ENCODE measurements around the gene NINJ2. TPM values are rescaled to one million over a fixed set of nuclear protein-coding genes. Genes with fewer than 3 reads are reported as not detected.
A peak's percentile ranks its signal among the peaks of the same experiment; 100 is the strongest.
"Not testable (repeated sequence)": the region's sequence is repeated elsewhere in the genome, so short reads cannot be mapped to it uniquely, and the experiment has no call there.

NINJ2 gene
- total RNA-seq, 2 experiments from 2014 or later, result 5.4 to 7.8 TPM

GRCh38 chr12:628742-629078, 34.5 kb downstream of the NINJ2 start:
- H3K4me3 Mint-ChIP-seq; DNase-seq; H3K9me3 Mint-ChIP-seq; ATAC-seq (ENCODE audit: low read depth); H3K36me3 Mint-ChIP-seq; H3K27ac Mint-ChIP-seq; H3K27me3 Mint-ChIP-seq; POLR2A ChIA-PET: not testable (repeated sequence)
- H3K4me1 Mint-ChIP-seq, result peaks cover 17% of the 10 kb centered on the region

- H3K36me3 Mint-ChIP-seq, result peaks cover 3% of the 10 kb centered on the region
- H3K27ac Mint-ChIP-seq, result no peak overlapping the region
- peaks cover 23% of the 10 kb centered on the region for H3K4me1 Mint-ChIP-seq
- H3K27me3 Mint-ChIP-seq, result no peaks in the 10 kb centered on the region
- POLR2A ChIA-PET, result interaction anchor here (0.7 to 1.3 kb wide), 2 partner anchors 14 to 46 kb away, joined by 3 to 4 read pairs; no protein-coding TSS in a partner anchor
- no peak for ATAC-seq (ENCODE audit: low read depth)
- DNase-seq, result no peak
- no peak overlapping the region for H3K4me3 Mint-ChIP-seq
- no peaks in the 10 kb centered on the region for H3K9me3 Mint-ChIP-seq
These were observed 35.1 kb downstream of the NINJ2 start for GRCh38 chr12:627863-628741.

GRCh38 chr12:627285-627684, 36.0 kb downstream of the NINJ2 start:
- Mint-ChIP-seq H3K9me3 (no peaks in the 10 kb centered on the region), H3K4me1 (peaks cover 30% of the 10 kb centered on the region), H3K36me3 (peaks cover 3% of the 10 kb centered on the region), H3K4me3 (no peak overlapping the region), H3K27me3 (no peaks in the 10 kb centered on the region), H3K27ac (no peak overlapping the region)
- POLR2A ChIA-PET, result interaction anchor here (1.3 kb wide), 1 partner anchor 15 kb away, joined by 3 read pairs; no protein-coding TSS in a partner anchor
- ATAC-seq (ENCODE audit: low read depth), result no peak
- no peak for DNase-seq

GRCh38 chr12:625998-626397, 37.2 kb downstream of the NINJ2 start:
- H3K27ac Mint-ChIP-seq, result no peak overlapping the region
- H3K36me3 Mint-ChIP-seq, result peaks cover 3% of the 10 kb centered on the region
- H3K27me3 Mint-ChIP-seq, result no peaks in the 10 kb centered on the region
- DNase-seq (no peak), ATAC-seq (ENCODE audit: low read depth) (no peak)
- H3K4me1 Mint-ChIP-seq, result peaks cover 27% of the 10 kb centered on the region
- POLR2A ChIA-PET, result interaction anchor here (1.0 kb wide), 1 partner anchor 16 kb away, joined by 4 read pairs; no protein-coding TSS in a partner anchor
- no peak overlapping the region for H3K4me3 Mint-ChIP-seq
- no peaks in the 10 kb centered on the region for H3K9me3 Mint-ChIP-seq

GRCh38 chr12:623865-624372, 39.3 kb downstream of the NINJ2 start:
- peaks cover 42% of the 10 kb centered on the region for H3K4me1 Mint-ChIP-seq
- no peak for ATAC-seq (ENCODE audit: low read depth)

GRCh38 chr12:623172-623864, 39.9 kb downstream of the NINJ2 start:
- H3K4me3 Mint-ChIP-seq, result no peak overlapping the region
- H3K4me1 Mint-ChIP-seq, result peaks cover 41% of the 10 kb centered on the region
- POLR2A ChIA-PET, result interaction anchor here (0.7 to 4.2 kb wide), 3 partner anchors 19 to 128 kb away, joined by 3 to 15 read pairs (median 6); no protein-coding TSS in a partner anchor
- peak overlapping the region; percentile 77 for H3K27ac Mint-ChIP-seq
- peaks cover 3% of the 10 kb centered on the region for H3K36me3 Mint-ChIP-seq
- no peaks in the 10 kb centered on the region for H3K27me3 Mint-ChIP-seq
- DNase-seq (no peak), ATAC-seq (ENCODE audit: low read depth) (no peak)
- no peaks in the 10 kb centered on the region for H3K9me3 Mint-ChIP-seq

More at GRCh38 chr12:623865-624372, 39.3 kb downstream of the NINJ2 start:
- no peak for DNase-seq
- Mint-ChIP-seq H3K36me3 (peaks cover 3% of the 10 kb centered on the region), H3K4me3 (no peak overlapping the region), H3K9me3 (no peaks in the 10 kb centered on the region), H3K27ac (no peak overlapping the region), H3K27me3 (no peaks in the 10 kb centered on the region)
- POLR2A ChIA-PET, result interaction anchor here (0.7 kb wide), 1 partner anchor 127 kb away, joined by 3 read pairs; no protein-coding TSS in a partner anchor

DNA sequence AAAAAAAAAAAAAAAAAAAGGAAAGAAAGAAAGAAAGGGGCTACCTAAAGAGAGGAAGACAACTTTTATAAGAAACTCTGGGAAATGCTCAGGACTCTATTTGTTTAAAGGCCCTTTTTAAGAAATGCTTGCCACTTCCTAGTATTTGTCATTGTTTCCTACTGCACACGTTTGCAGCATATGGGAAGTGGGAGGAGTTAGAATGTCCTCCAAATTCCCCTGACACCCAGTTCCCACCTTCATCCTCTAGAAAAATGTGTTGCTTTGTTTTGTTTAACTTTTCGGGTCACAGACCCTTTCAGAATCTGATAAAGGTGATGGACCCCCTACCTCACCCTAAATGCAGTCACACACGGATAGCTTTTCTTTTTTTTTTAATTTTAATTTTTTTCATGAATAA, 40.8 kb downstream of the NINJ2 start:
- Mint-ChIP-seq H3K27ac (peak overlapping the region; percentile 87), H3K36me3 (peaks cover 4% of the 10 kb centered on the region), H3K9me3 (no peaks in the 10 kb centered on the region), H3K4me3 (peak overlapping the region; percentile 56), H3K27me3 (no peaks in the 10 kb centered on the region), H3K4me1 (peaks cover 44% of the 10 kb centered on the region)
- POLR2A ChIA-PET, result interaction anchor here (0.6 to 4.2 kb wide), 6 partner anchors 10 to 182 kb away, joined by 4 to 15 read pairs (median 4); no protein-coding TSS in a partner anchor
- ATAC-seq (ENCODE audit: low read depth) (peak; percentile 59), DNase-seq (no peak)

DNA sequence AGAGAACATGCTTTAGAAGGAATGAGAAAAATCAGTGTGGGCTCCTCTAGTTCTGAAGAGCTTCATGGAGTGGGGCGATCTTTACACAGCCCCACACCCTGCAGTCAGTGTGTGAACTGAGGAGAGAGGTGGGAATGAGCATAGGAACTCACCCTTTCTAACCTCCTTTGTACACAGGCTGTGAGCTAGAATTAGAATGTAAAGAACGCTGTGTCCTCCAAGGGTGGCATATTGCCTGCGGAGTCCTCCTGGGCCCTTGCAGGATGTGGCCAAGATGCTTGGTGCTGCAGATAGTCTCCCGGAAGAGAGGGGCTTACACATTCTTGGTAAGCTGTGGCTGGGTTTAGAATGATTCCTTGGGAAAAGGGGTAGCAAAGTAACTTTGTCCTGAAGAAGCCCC, 43.9 kb downstream of the NINJ2 start:
- Mint-ChIP-seq H3K9me3 (no peaks in the 10 kb centered on the region), H3K27me3 (no peaks in the 10 kb centered on the region), H3K36me3 (peaks cover 4% of the 10 kb centered on the region), H3K4me1 (peaks cover 57% of the 10 kb centered on the region), H3K27ac (peak overlapping the region; percentile 80), H3K4me3 (peak overlapping the region; percentile 44)
- DNase-seq, result no peak
- POLR2A ChIA-PET, result interaction anchor here (0.9 to 4.2 kb wide), 7 partner anchors 23 to 135 kb away, joined by 3 to 22 read pairs (median 6); partner anchors contain the start of gene WNK1
- peak; percentile 81 for ATAC-seq (ENCODE audit: low read depth)

- peak overlapping the region; percentile 30 for H3K4me3 Mint-ChIP-seq
- H3K27ac Mint-ChIP-seq, result peak overlapping the region; percentile 80
- peaks cover 60% of the 10 kb centered on the region for H3K4me1 Mint-ChIP-seq
- POLR2A ChIA-PET, result interaction anchor here (1.2 to 2.2 kb wide), 3 partner anchors 24 to 136 kb away, joined by 4 to 22 read pairs (median 6); partner anchors contain the start of gene WNK1
- peaks cover 4% of the 10 kb centered on the region for H3K36me3 Mint-ChIP-seq
- ATAC-seq (ENCODE audit: low read depth) (no peak), DNase-seq (no peak)
- H3K27me3 Mint-ChIP-seq, result no peaks in the 10 kb centered on the region
- no peaks in the 10 kb centered on the region for H3K9me3 Mint-ChIP-seq
These were observed 44.6 kb downstream of the NINJ2 start for GRCh38 chr12:618605-619004.

- H3K27ac Mint-ChIP-seq, result no peak overlapping the region
- H3K36me3 Mint-ChIP-seq, result peaks cover 2% of the 10 kb centered on the region
- POLR2A ChIA-PET, result interaction anchor here (0.6 to 0.9 kb wide), 2 partner anchors 112 to 143 kb away, joined by 3 to 7 read pairs; no protein-coding TSS in a partner anchor
- H3K27me3 Mint-ChIP-seq, result no peaks in the 10 kb centered on the region
- DNase-seq (no peak), ATAC-seq (ENCODE audit: low read depth) (no peak)
- no peak overlapping the region for H3K4me3 Mint-ChIP-seq
- H3K4me1 Mint-ChIP-seq, result peaks cover 48% of the 10 kb centered on the region
- H3K9me3 Mint-ChIP-seq, result no peaks in the 10 kb centered on the region
These were observed 45.8 kb downstream of the NINJ2 start for GRCh38 chr12:617304-617915.

- Mint-ChIP-seq H3K36me3 (peaks cover 2% of the 10 kb centered on the region), H3K4me3 (no peak overlapping the region), H3K27me3 (no peaks in the 10 kb centered on the region), H3K27ac (no peak overlapping the region), H3K9me3 (no peaks in the 10 kb centered on the region), H3K4me1 (peaks cover 50% of the 10 kb centered on the region)
- DNase-seq, result no peak
- ATAC-seq (ENCODE audit: low read depth), result no peak
- POLR2A ChIA-PET, result interaction anchor here (1.0 to 3.3 kb wide), 3 partner anchors 27 to 138 kb away, joined by 3 to 23 read pairs (median 7); partner anchors contain the start of gene WNK1
These were observed 47.6 kb downstream of the NINJ2 start for GRCh38 chr12:615620-616019.

DNA sequence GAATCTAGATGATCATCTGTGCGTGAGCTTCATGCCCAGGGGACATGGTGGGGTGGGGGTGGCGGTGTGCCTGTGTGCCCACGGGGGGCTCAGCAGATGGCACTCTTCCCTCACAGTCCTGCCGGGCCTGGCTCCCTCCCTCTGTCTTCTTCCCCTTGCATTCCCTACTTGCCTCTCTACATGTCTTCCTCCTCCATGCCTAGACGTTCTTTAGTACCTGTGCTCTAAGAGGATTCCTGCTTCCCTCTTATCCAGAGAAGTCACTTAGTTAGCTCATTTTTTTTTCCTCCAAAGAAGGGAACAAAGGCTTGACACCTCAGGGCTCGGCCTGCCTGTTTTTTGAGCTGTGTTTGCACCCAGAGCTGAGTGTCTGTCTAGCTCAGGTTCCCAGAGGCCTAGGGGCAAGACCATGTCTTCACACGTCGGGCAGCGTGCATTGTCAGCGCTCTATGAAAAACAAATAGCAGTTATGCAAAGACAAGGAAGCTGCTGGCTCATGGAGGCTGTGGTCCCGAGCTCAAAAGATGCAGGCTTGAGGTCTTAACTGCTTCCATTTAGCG, 48.8 kb downstream of the NINJ2 start:
- ATAC-seq (ENCODE audit: low read depth), result no peak
- peak; percentile 24 for DNase-seq
- H3K27me3 Mint-ChIP-seq, result no peaks in the 10 kb centered on the region
- H3K36me3 Mint-ChIP-seq, result peaks cover 2% of the 10 kb centered on the region
- H3K9me3 Mint-ChIP-seq, result no peaks in the 10 kb centered on the region
- no peak overlapping the region for H3K27ac Mint-ChIP-seq
- H3K4me3 Mint-ChIP-seq, result no peak overlapping the region
- POLR2A ChIA-PET, result interaction anchor here (0.6 to 3.3 kb wide), 6 partner anchors 59 to 139 kb away, joined by 3 to 23 read pairs (median 4); partner anchors contain the start of gene WNK1
- H3K4me1 Mint-ChIP-seq, result peaks cover 53% of the 10 kb centered on the region
